OCI-LY7 (cell line): ENCODE measurements around the gene DNAJC8. TPM values are rescaled to one million over a fixed set of nuclear protein-coding genes. Genes with fewer than 3 reads are reported as not detected.

ENCODE experiments used
- BruUV-seq: library from RNA; stranded (reverse); fragments of 400-500 nt; replicated peaks from 2 replicates; lab custom pipeline; 2021; lab: Mats Ljungman, UMichigan
- CTCF ChIA-PET: fragments of 300-600 bp; sonication (Branson Sonifier 250); formaldehyde crosslinking; loops from one replicate; lab custom pipeline; 2022; ENCODE audit warnings: antibody characterized with exemption; ENCODE audit not compliant: unreplicated experiment; lab: Charles Lee
- POLR2A ChIA-PET: fragments of 300-600 bp; sonication (Branson Sonifier 250); formaldehyde crosslinking; loops from one replicate; lab custom pipeline; 2022; ENCODE audit warnings: antibody characterized with exemption; lab: Charles Lee
- DNase-seq: peaks from one replicate; pipeline ENCODE4 v3.0.0-alpha.2; 2015; ENCODE audit warnings: low spot score
- H2AFZ ChIP-seq: fragments of 200-600 bp; sonication (generic), shearing (Covaris generic); 2 replicates; pipeline ENCODE4 v1.6.1; 2014; ENCODE audit warnings: mild to moderate bottlenecking, antibody characterized with exemption, low read length, moderate library complexity
- H3K27ac ChIP-seq: fragments of 200-600 bp; sonication (generic); 2 replicates; pipeline ENCODE4 v1.5.1; 2014; ENCODE audit warnings: mixed run types, low read depth, mild to moderate bottlenecking, moderate library complexity, low read length, inconsistent platforms; ENCODE audit not compliant: poor library complexity, severe bottlenecking
- H3K36me3 ChIP-seq: fragments of 200-600 bp; sonication (generic); 2 replicates; pipeline ENCODE4 v1.6.1; 2014; ENCODE audit warnings: mild to moderate bottlenecking, antibody characterized with exemption, low read length, moderate library complexity, mixed read lengths; ENCODE audit not compliant: insufficient read depth
- H3K4me1 ChIP-seq: fragments of 200-600 bp; sonication (generic); 2 replicates; pipeline ENCODE4 v1.5.1; 2014; ENCODE audit warnings: mild to moderate bottlenecking, low read length; ENCODE audit not compliant: insufficient read depth, poor library complexity, severe bottlenecking
- H3K4me2 ChIP-seq: fragments of 200-600 bp; sonication (generic); 2 replicates; pipeline ENCODE4 v1.6.1; 2014; ENCODE audit warnings: mild to moderate bottlenecking, low read length
- H3K4me3 ChIP-seq: fragments of 200-600 bp; sonication (generic); 2 replicates; pipeline ENCODE4 v1.5.1; 2014; ENCODE audit warnings: mild to moderate bottlenecking, low read depth, low read length; ENCODE audit not compliant: poor library complexity, severe bottlenecking
- H3K79me2 ChIP-seq: fragments of 200-600 bp; sonication (generic); 2 replicates; pipeline ENCODE4 v1.6.1; 2016; ENCODE audit warnings: low read depth, mild to moderate bottlenecking, low read length, moderate library complexity, mixed read lengths; ENCODE audit not compliant: insufficient read depth
- H3K9me2 ChIP-seq: fragments of 200-600 bp; sonication (generic); 2 replicates; pipeline ENCODE4 v1.6.1; 2016; ENCODE audit warnings: mild to moderate bottlenecking, low read length, mixed read lengths; ENCODE audit not compliant: insufficient read depth
- H3K9me3 ChIP-seq: fragments of 200-600 bp; sonication (generic); 2 replicates; pipeline ENCODE4 v1.6.1; 2014; ENCODE audit warnings: mild to moderate bottlenecking, mixed run types, low read length, mixed read lengths
- H4K20me1 ChIP-seq: fragments of 200-600 bp; sonication (generic); 2 replicates; pipeline ENCODE4 v1.6.1; 2014; ENCODE audit warnings: mild to moderate bottlenecking, antibody characterized with exemption, low read length, moderate library complexity, mixed read lengths; ENCODE audit not compliant: insufficient read depth
- CTCF ChIP-seq: fragments of 200-600 bp; sonication (generic); conservative IDR thresholded peaks from 2 replicates; pipeline ENCODE4 v1.5.1; 2014; ENCODE audit warnings: mild to moderate bottlenecking, antibody characterized with exemption, low read length, moderate library complexity, mixed read lengths
- EZH2phosphoT487 ChIP-seq: fragments of 200-600 bp; sonication (generic); IDR thresholded peaks from 2 replicates; pipeline ENCODE4 v1.6.1; 2018; ENCODE audit warnings: low read depth, borderline replicate concordance, mild to moderate bottlenecking, mixed run types, antibody characterized with exemption, low read length, moderate library complexity, mixed read lengths
- intact Hi-C: fragments of 100-400 bp; cut with micrococcal nuclease; formaldehyde crosslinking; loops from one replicate; pipeline ENCODE4 v1.10.0; 2022; ENCODE audit not compliant: unreplicated experiment
- total RNA-seq, 2 experiments: library from RNA; depleted of rRNA in 1 of 2; stranded (reverse); fragments of >200 nt in 1 of 2; shearing (Covaris generic) in 1 of 2; gene quantifications; 2 replicates each; pipeline ENCODE4 v1.2.3, GENCODE V29; 2014 to 2022

The DNAJC8 gene
- total RNA-seq, 2 experiments from 2014 or later: 71.1 to 121 TPM

GRCh38 chr1:28205243-28205642 is 27.6 kb downstream of the DNAJC8 start:
- DNase-seq: no peak

DNA sequence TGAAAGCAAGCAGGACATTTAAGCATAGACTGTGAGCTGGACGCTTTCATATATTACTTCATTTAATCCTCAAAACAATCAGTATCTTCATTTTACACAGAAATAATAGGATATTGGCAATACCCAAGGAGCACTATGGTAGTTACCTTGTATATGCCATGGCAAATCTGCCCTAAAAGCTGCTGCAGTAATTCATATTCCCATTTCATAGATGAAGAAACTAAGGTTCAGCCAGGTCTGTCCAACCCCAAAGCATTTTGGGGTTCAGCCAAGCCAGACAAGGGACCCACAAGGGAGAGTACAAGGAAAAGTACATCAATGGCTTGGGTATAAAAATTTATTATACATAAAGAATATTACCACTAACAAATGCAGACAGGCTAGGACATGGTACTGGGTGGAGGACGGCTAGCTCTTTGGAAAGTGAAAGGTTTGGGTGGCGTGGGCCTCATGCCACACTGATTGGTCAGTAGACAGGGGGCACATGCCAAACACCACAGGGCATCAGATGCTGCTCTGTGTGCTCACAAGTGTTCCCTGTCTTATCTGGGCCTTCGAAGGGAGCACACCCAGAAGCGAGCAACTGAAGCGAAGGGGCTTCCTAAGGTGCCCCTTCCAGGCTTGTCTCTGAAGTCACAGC is 32.5 kb downstream of the DNAJC8 start:
- TF ChIP-seq EZH2phosphoT487: no peak
- no peak for TF ChIP-seq CTCF
- intact Hi-C loops: no loop called here
- H3K79me2 ChIP-seq: no peaks in the 10 kb centered on the region
- ChIA-PET CTCF (no interaction called here), POLR2A (no interaction called here)
- peaks cover 76% of the 10 kb centered on the region for H3K36me3 ChIP-seq
- H3K4me3 ChIP-seq: no peak overlapping the region
- no peaks in the 10 kb centered on the region for H3K9me3 ChIP-seq
- no TSS peak for BruUV-seq
- no peak for DNase-seq
- no peaks in the 10 kb centered on the region for H4K20me1 ChIP-seq
- H3K4me2 ChIP-seq: no peak overlapping the region
- H3K27ac ChIP-seq: no peak overlapping the region
- H3K4me1 ChIP-seq: peaks cover 9% of the 10 kb centered on the region
- no peaks in the 10 kb centered on the region for H3K9me2 ChIP-seq
- H2AFZ ChIP-seq: no peak overlapping the region

More at GRCh38 chr1:28205243-28205642, 27.6 kb downstream of the DNAJC8 start:
- BruUV-seq: no TSS peak
- intact Hi-C loops: no loop called here
- H2AFZ ChIP-seq: no peak overlapping the region
- H3K9me3 ChIP-seq: no peaks in the 10 kb centered on the region
- H3K4me3 ChIP-seq: no peak overlapping the region
- H3K27ac ChIP-seq: no peak overlapping the region
- POLR2A ChIA-PET: interaction anchor here (1.4 to 1.5 kb wide), 2 partner anchors 9 to 113 kb away, joined by 3 to 4 read pairs; no protein-coding TSS in a partner anchor
- H4K20me1 ChIP-seq: no peaks in the 10 kb centered on the region
- no peaks in the 10 kb centered on the region for H3K9me2 ChIP-seq
- no peak overlapping the region for H3K4me2 ChIP-seq
- CTCF ChIA-PET: no interaction called here
- H3K36me3 ChIP-seq: peaks cover 93% of the 10 kb centered on the region
- peaks cover 9% of the 10 kb centered on the region for H3K4me1 ChIP-seq
- H3K79me2 ChIP-seq: peaks cover 4% of the 10 kb centered on the region; the same call in 1 of the 2 replicates
- no peak for TF ChIP-seq CTCF
- no peak for TF ChIP-seq EZH2phosphoT487
